ENCODE results near the gene XPO5.
"Not testable (repeated sequence)": the region's sequence is repeated elsewhere in the genome, so short reads cannot be mapped to it uniquely, and the experiment has no call there.

XPO5 gene

DNA sequence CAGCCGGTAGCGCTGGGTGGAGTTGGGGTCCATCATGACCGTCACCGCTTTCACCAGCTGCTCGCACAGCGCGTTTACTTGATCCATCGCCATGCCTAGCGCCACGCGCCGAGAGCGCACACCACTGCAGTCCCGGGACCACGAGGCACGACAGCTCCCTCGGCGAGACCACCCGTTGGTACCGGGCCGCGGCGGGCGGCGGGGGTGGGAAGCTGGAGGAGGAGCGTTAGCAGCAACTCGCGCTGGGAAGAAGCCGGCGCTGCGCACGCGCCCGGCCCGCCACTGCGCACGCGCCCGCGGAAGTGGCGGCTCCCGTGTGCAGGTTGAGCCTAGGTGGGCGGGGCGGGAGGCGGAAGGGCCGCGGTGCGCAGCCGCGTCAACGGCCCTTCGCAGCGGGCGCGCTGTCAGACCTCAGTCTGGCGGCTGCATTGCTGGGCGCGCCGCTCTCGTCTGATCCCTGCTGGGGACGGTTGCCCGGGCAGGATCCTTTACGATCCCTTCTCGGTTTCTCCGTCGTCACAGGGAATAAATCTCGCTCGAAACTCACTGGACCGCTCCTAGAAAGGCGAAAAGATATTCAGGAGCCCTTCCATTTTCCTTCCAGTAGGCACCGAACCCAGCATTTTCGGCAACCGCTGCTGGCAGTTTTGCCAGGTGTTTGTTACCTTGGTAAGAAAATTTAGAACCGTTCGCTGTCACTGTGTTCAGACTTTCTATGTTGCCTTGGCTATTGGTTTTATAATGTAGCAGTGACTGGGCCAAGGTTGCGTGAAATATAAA lies at the start of gene XPO5, which contains the start of gene POLH:
Gene XPO5, minus strand, starts transcription at position 267 of the 780 bp plus-strand sequence. Its CDS starts 174 bp downstream, at position 93.
Gene POLH, plus strand, starts transcription at position 414 of the 780 bp plus-strand sequence. CDS start 6,135 bp downstream, outside the sequence.
- DNase-seq: peak; percentile 87

- no peak for DNase-seq
Observed at GRCh38 chr6:43625393-43625992, 49.7 kb upstream of the XPO5 start.

DNA sequence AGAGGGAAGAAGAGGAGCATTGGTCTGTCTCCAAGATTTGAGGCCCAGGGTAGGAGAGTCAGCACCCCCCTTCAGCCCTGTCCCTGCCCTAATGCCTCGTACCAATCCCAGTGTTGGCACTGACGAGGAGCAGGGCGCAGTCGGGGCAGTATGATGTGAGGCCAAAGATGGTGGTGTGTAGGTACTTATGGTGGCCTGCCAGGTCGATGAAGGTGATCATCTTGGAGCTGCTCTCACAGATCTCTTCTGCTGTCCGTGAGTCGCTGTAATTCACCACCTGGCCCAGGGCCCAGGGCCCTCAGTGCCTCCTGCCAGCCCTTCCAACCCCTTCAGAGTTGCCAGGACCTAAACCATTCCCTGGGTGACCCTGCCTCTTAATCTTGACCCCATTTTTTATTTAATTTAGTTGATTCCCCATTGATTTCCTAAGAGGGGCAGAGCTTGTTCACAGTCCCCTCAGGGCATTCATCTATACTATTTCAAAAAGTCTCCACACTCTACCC lies 49.0 kb upstream of the XPO5 start:
- DNase-seq: no peak

DNA sequence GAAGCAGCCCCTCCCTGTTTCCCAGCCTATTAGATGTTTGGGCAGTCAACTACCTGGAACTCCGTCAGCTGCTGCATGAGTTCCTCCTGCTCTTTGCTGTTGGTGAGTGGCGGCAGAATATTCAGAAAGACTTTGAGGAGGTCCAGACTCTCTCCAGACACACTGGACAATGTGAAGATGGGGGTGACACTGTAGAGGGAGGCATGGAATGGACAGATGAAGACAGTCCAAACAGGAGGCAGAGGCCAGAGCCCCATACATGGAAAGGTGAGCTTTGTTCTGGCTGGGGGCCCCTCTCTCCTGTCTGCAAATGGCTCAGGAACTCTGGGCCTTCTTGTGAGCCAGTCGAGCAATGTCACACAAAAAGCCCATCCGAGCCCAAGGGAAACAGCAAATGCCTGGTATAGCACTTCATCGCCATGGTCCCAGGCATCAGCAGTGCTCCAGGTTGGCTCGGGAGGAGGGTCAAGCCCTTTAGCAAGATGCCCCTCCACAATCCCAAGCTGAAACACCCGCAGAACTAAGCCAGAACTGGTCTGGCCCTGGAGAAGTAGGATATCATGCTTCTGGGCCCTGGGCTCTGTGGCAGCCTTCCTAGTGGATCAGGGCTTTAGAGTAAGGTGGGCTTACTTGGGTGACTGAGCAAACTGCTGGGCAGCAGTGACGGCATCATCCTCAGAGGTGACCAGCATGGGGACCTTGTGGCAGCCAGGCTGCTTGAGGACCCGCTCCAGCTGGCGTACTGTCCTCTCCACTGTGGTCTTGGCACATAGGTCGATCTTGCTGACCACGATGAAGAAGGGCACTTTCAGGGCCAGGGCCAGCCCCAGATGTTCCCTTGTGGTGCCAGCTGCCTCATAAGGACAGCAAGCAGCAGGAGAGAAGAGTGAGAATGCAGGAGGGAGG lies 48.3 kb upstream of the XPO5 start:
- no peak for DNase-seq

- DNase-seq: no peak
Observed at GRCh38 chr6:43622541-43622940, 46.7 kb upstream of the XPO5 start.

- DNase-seq: no peak
Observed at GRCh38 chr6:43621836-43622180, 46.0 kb upstream of the XPO5 start.

GRCh38 chr6:43621078-43621835 lies 45.4 kb upstream of the XPO5 start:
- DNase-seq: no peak

- DNase-seq: no peak
Observed at GRCh38 chr6:43616725-43617472, 41.1 kb upstream of the XPO5 start.

GRCh38 chr6:43614396-43614730 lies 38.5 kb upstream of the XPO5 start:
- no peak for DNase-seq

DNA sequence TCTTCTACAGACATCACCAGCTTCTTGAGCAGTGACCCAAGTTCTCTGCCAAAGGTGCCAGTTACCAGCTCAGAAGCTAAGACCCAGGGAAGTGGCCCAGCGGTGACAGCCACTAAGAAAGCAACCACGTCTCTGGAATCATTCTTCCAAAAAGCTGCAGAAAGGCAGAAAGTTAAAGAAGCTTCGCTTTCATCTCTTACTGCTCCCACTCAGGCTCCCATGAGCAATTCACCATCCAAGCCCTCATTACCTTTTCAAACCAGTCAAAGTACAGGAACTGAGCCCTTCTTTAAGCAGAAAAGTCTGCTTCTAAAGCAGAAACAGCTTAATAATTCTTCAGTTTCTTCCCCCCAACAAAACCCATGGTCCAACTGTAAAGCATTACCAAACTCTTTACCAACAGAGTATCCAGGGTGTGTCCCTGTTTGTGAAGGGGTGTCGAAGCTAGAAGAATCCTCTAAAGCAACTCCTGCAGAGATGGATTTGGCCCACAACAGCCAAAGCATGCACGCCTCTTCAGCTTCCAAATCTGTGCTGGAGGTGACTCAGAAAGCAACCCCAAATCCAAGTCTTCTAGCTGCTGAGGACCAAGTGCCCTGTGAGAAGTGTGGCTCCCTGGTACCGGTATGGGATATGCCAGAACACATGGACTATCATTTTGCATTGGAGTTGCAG lies 38.0 kb upstream of the XPO5 start:
- no peak for DNase-seq

- DNase-seq: no peak
Observed at GRCh38 chr6:43610431-43610830, 34.6 kb upstream of the XPO5 start.

DNA sequence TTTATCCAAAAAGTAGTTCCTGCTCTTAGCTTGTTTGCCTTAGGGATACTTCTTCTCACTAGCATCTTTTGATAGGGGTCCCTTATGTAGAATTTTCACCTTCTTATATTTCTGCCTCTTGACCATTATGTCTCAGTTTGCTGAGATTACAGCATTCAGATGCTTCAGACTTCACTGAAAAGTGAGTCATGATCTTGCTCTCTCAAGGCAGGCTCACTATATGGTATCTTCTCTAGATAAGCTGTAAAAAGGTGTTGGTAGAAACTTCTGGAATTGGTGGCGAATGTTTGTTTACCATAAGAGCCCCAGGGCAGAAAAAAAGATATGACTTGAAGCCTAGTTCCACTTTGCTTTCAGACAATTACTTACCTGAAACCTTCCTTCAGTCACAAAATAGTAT lies 33.6 kb upstream of the XPO5 start:
- no peak for DNase-seq

DNA sequence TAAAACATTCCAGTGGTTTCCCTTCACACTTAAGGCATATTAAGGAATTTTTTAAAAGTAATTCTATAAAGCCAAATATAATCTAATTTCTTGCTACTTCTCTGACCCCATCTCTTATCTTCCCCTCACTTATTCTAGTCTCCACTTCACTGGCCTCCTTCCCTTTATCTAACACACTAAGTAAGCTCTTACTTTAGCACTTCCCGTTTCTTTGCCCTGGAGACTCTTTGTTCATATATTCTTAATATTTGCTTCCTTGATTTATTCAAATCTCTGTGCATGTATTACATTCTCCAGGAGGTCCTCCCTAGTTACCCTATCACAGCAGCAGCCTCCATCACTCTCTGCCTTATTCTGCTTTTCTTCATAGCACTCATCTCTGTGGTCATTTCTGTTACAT lies 33.0 kb upstream of the XPO5 start:
- DNase-seq: no peak

GRCh38 chr6:43608310-43608763 lies 32.5 kb upstream of the XPO5 start:
- no peak for DNase-seq

DNA sequence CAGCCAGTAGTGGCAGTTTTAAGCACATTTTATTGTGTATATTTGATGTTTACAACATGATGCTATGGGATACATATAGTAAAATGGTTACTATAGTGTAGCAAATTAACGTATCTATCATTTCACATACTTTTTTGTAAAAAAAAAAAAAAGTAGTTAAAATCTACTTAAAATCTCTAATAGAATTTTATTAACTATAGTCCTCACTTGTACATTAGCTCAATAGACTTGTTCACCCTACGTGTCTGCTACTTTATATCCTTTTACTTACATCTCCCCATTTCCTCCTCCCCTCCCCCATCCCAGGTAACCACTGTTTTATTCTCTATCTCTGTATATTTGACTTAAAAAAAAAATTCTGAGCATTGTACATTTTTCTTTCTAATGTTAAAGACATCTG lies 30.2 kb upstream of the XPO5 start:
- DNase-seq: no peak

- no peak for DNase-seq
Observed at GRCh38 chr6:43604174-43604573, 28.3 kb upstream of the XPO5 start.

- no peak for DNase-seq
Observed at GRCh38 chr6:43600595-43600994, 24.8 kb upstream of the XPO5 start.

GRCh38 chr6:43593938-43594337 lies 18.1 kb upstream of the XPO5 start:
- no peak for DNase-seq

DNA sequence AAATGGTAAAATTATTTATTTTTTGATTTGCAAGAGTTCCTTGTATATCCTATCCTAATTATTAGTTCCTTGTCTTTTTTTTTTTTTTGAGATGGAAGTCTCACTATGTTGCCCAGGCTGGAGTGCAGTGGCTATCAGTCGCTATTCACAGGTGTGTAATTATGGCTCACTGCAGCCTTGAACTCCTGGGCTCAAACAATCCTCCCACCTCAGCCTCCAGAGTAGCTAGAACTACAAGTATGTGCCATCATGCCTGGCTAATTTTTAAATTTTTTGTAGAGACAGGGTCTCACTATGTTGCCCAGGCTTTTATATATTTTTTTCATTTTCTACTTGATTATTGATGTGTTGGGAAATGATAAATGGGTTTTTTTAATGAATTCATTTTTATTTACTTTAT lies 13.7 kb upstream of the XPO5 start:
- DNase-seq: not testable (repeated sequence)

DNA sequence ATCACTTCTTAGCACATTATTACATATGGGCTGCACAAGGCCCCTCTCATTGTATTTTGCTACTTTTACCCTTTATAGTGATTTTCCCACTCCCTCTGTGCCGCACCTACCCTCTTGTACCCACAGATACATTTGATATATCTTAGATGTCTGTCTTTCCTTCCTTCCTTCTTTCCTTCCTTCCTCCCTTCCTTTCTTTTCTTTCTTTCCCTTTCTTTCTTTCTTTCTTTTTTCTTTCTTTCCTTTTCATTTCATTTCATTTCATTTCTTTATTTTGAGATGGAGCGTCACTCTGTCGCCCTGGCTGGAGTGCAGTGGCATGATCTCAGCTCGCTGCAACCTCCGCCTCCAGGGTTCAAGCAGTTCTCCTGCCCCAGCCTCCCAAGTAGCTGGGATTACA lies 12.4 kb upstream of the XPO5 start:
- DNase-seq: no peak

DNA sequence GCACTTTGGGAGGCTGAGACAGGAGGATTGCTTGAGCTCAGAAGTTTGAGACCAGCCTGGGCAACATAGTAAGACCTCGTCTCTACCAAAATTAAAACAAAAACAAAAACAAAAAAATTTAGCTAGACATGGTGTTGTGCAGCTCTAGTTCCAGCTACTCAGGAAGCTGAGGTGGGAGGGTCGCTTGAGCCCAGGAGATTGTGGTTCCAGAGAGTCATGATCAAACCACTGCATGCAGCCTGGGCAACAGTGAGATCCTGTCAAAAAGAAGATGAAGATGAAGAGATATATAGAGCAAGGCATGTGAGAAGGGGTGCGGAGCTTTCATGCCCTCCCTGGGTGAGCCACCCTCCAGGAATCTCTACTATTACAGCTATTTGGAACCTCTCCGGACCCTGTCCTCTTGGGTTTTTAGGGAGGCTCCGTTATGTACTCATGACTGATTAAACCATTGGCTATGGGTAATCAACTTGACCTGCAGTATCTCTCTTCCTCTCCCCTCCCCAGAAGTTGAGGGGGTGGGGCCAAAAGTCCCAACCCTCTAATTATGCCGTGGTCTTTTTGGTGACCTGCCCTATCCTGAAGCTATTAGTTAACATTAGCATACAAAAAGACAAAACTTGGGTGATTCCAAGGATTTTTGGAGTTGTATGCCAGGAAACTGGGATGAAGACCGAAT lies 9.2 kb upstream of the XPO5 start:
- DNase-seq: no peak
